ENCODE data around the gene DNAH12. TPM values are rescaled to one million over a fixed set of nuclear protein-coding genes. Genes with fewer than 3 reads are reported as not detected.
"Not testable (repeated sequence)": the region's sequence is repeated elsewhere in the genome, so short reads cannot be mapped to it uniquely, and the experiment has no call there.

The DNAH12 gene
- total RNA-seq, 5 donors from 2014 or later (not counting 1 experiment from before 2014, with no cell fraction given) = 0.12 to 0.39 (median 0.25) TPM

DNA sequence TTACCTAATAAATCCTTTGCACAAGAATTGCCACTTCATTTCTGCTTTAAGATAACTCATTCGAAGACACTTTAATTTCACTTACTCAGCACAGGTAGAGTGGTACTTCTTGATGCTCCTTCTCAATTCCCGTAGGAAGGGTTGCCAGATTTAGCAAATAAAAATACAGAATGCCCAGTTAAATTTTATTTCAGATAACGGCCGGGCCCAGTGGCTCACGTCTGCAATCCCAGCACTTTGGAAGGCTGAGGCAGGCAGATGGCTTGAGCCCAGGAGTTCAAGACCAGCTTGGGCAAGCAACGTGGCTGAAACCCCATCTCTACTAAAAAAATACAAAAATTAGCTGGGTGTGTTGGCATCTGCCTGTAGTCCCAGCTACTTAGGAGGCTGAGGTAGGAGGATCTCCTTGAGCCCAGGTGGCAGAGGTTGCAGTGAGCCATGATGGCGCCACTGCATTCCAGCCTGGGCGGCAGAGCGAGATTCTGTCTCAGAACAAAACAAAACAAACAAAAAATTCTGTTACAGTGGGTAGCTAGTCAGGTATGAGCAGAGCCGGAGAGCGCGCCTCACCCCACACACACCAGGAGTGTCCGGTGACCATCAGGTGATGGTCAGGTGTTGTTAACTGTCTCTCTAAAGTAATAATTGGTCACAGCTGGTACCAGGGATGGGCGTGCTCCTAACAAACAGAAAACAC is 92.8 kb downstream of the DNAH12 start:
- Histone ChIP-seq H3K27ac (ENCODE audit: low read length) (no peak overlapping the region), H3K4me3 (ENCODE audit: control insufficient read depth in 1 of 2, extremely low read depth in 1 of 2, low read length in 1 of 2) (no peak overlapping the region), H3K27me3 (replicated peaks in 1 of 2; ENCODE audit: control insufficient read depth in 2 of 2, extremely low read depth in 1 of 2, insufficient read depth in 2 of 2, low read length in 1 of 2) (peaks cover 0 to 2% of the 10 kb centered on the region in 2 experiments), H3K36me3 (ENCODE audit: control insufficient read depth in 2 of 2, extremely low read depth in 1 of 2, insufficient read depth in 1 of 2, low read length in 1 of 2) (no peaks in the 10 kb centered on the region), H3K9me3 (no peaks in the 10 kb centered on the region), H3K4me1 (ENCODE audit: control insufficient read depth in 1 of 2, extremely low read depth in 1 of 2, insufficient read depth in 2 of 2, low read length in 2 of 2) (no peaks in the 10 kb centered on the region)
- POLR2A ChIA-PET = no interaction called here
- CTCF ChIA-PET = no interaction called here
- Mint-ChIP-seq H3K4me1 (no peaks in the 10 kb centered on the region), H3K9me3 (no peaks in the 10 kb centered on the region), H3K36me3 (no peaks in the 10 kb centered on the region), H3K4me3 (no peak overlapping the region), H3K27ac (no peak overlapping the region), H3K27me3 (peaks cover 2 to 3% of the 10 kb centered on the region in 2 donors)
- DNase-seq = no peak
- no peak for ATAC-seq (replicated peaks in 1 of 4)
- 77% methylated on average over 3 of the region's 14 CpGs for WGBS (ENCODE audit: insufficient coverage)

DNA sequence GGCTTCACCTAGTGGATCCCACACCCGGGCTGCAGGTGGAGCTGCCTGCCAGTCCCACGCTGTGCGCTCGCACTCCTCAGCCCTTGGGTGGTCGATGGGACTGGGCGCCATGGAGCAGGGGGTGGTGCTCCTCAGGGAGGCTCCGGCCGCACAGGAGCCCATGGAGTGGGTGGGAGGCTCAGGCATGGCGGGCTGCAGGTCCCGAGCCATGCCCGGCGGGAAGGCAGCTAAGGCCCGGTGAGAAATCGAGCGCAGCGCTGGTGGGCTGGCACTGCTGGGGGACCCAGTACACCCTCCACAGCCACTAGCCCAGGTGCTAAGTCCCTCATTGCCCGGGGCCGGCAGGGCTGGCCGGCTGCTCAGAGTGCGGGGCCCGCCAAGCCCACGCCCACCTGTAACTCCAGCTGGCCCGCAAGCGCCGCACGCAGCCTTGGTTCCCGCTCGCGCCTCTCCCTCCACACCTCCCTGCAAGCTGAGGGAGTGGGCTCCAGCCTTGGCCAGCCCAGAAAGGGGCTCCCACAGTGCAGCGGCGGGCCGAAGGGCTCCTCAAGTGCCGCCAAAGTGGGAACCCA is 94.8 kb downstream of the DNAH12 start:
- H3K4me1 Mint-ChIP-seq; H3K36me3 Mint-ChIP-seq; POLR2A ChIA-PET; H3K4me3 Mint-ChIP-seq; H3K4me3 ChIP-seq (ENCODE audit: control insufficient read depth in 1 of 2, extremely low read depth in 1 of 2, low read length in 1 of 2); H3K27ac ChIP-seq (ENCODE audit: low read length); H3K9me3 ChIP-seq; H3K27me3 Mint-ChIP-seq; DNase-seq; ATAC-seq (replicated peaks in 1 of 4); H3K27me3 ChIP-seq (replicated peaks in 1 of 2; ENCODE audit: control insufficient read depth in 2 of 2, extremely low read depth in 1 of 2, insufficient read depth in 2 of 2, low read length in 1 of 2); H3K9me3 Mint-ChIP-seq; H3K36me3 ChIP-seq (ENCODE audit: control insufficient read depth in 2 of 2, extremely low read depth in 1 of 2, insufficient read depth in 1 of 2, low read length in 1 of 2); CTCF ChIA-PET; H3K4me1 ChIP-seq (ENCODE audit: control insufficient read depth in 1 of 2, extremely low read depth in 1 of 2, insufficient read depth in 2 of 2, low read length in 2 of 2); H3K27ac Mint-ChIP-seq: not testable (repeated sequence)
- 97% methylated on average over 6 of the region's 33 CpGs for WGBS (ENCODE audit: insufficient coverage)

DNA sequence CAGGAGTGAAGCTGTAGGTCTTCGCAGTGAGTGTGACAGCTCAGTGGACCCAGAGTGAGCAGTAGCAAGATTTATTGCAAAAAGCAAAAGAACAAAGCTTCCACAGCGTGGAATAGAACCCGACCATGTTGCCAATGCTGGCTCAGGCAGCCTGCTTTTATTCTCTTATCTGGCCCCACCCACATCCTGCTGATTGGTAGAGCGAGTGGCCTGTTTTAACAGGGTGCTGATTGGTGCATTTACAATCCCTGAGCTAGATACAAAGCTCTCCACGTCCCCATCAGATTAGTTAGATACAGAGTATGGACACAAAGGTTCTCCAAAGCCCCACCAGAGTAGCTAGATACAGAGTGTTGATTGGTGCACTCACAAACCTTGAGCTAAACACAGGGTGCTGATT is 95.7 kb downstream of the DNAH12 start:
- H3K4me1 ChIP-seq (ENCODE audit: control insufficient read depth in 1 of 2, extremely low read depth in 1 of 2, insufficient read depth in 2 of 2, low read length in 2 of 2); ATAC-seq (replicated peaks in 1 of 4); H3K36me3 Mint-ChIP-seq; H3K9me3 Mint-ChIP-seq; H3K4me3 Mint-ChIP-seq; H3K36me3 ChIP-seq (ENCODE audit: control insufficient read depth in 2 of 2, extremely low read depth in 1 of 2, insufficient read depth in 1 of 2, low read length in 1 of 2); H3K27ac Mint-ChIP-seq; H3K27me3 ChIP-seq (replicated peaks in 1 of 2; ENCODE audit: control insufficient read depth in 2 of 2, extremely low read depth in 1 of 2, insufficient read depth in 2 of 2, low read length in 1 of 2); H3K9me3 ChIP-seq; CTCF ChIA-PET; H3K4me1 Mint-ChIP-seq; H3K27ac ChIP-seq (ENCODE audit: low read length); POLR2A ChIA-PET; H3K27me3 Mint-ChIP-seq; H3K4me3 ChIP-seq (ENCODE audit: control insufficient read depth in 1 of 2, extremely low read depth in 1 of 2, low read length in 1 of 2); DNase-seq: not testable (repeated sequence)
- WGBS (ENCODE audit: insufficient coverage) = no CpG with 5 or more reads among the region's 5 CpGs

DNA sequence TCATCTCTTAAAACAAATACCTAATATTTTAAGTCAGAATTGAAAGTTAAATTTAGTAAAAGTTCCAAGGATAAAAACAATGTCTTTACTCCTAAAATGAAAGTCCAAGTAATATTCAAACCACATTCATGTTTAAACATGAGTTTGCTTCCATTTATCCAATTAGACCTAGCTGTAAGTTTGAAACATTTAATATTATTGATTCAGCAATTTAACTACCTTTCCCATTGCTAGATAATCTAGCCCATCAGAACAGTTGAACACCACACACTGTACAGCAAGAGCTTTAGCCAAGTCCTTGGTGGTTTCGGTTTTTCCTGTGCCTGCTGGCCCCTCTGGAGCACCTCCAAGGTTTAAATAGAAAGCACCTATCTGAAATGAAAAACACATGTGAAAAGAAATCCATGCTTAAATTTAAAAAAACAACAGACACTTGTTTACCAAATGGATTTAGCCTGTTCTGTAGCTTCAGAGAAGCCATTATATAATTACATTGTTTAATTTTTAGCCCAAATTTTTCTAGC is 97.8 kb downstream of the DNAH12 start:
- ChIA-PET CTCF (interaction anchor here in 1 of 2 donors (0.6 kb wide), 1 partner anchor 705 kb away, joined by 7 read pairs; no protein-coding TSS in a partner anchor), POLR2A (interaction anchor here in 1 of 2 donors (0.6 kb wide), 1 partner anchor 11 kb away, joined by 9 read pairs; no protein-coding TSS in a partner anchor)
- Histone ChIP-seq H3K27ac (ENCODE audit: low read length) (no peak overlapping the region), H3K27me3 (replicated peaks in 1 of 2; ENCODE audit: control insufficient read depth in 2 of 2, extremely low read depth in 1 of 2, insufficient read depth in 2 of 2, low read length in 1 of 2) (no peaks in the 10 kb centered on the region), H3K4me3 (ENCODE audit: control insufficient read depth in 1 of 2, extremely low read depth in 1 of 2, low read length in 1 of 2) (no peak overlapping the region), H3K4me1 (ENCODE audit: control insufficient read depth in 1 of 2, extremely low read depth in 1 of 2, insufficient read depth in 2 of 2, low read length in 2 of 2) (no peaks in the 10 kb centered on the region), H3K9me3 (no peaks in the 10 kb centered on the region), H3K36me3 (ENCODE audit: control insufficient read depth in 2 of 2, extremely low read depth in 1 of 2, insufficient read depth in 1 of 2, low read length in 1 of 2) (no peaks in the 10 kb centered on the region)
- H3K4me1 Mint-ChIP-seq = peaks cover 0 to 1% (median 0%) of the 10 kb centered on the region in 3 donors
- no peak for ATAC-seq (replicated peaks in 1 of 4)
- peaks cover 0 to 2% of the 10 kb centered on the region in 2 donors for H3K27me3 Mint-ChIP-seq
- no peak overlapping the region for H3K27ac Mint-ChIP-seq
- H3K36me3 Mint-ChIP-seq = no peaks in the 10 kb centered on the region
- no CpG with 5 or more reads among the region's 1 CpG for WGBS (ENCODE audit: insufficient coverage)
- no peak for DNase-seq
- no peaks in the 10 kb centered on the region for H3K9me3 Mint-ChIP-seq
- no peak overlapping the region for H3K4me3 Mint-ChIP-seq

DNA sequence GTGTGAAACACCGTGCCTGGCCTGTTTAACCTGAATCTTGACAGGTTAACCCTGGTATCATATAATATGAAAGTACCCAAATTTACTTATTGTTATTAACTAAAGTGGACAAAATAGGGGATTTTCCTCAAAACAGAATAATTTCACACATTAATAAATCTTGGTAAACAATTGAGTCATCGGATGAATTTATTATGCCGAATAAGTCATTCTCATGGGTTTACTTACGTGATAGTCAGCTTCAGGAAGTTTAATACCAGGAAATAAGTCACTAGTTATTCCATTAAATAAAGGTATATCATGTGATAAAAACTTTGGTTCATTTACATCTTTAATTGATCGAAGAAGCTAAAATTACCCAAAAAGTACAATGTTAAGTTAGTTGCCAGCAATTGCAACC is 99.7 kb downstream of the DNAH12 start:
- Histone ChIP-seq H3K9me3 (no peaks in the 10 kb centered on the region), H3K4me3 (ENCODE audit: control insufficient read depth in 1 of 2, extremely low read depth in 1 of 2, low read length in 1 of 2) (no peak overlapping the region), H3K27ac (ENCODE audit: low read length) (no peak overlapping the region), H3K36me3 (ENCODE audit: control insufficient read depth in 2 of 2, extremely low read depth in 1 of 2, insufficient read depth in 1 of 2, low read length in 1 of 2) (no peaks in the 10 kb centered on the region), H3K4me1 (ENCODE audit: control insufficient read depth in 1 of 2, extremely low read depth in 1 of 2, insufficient read depth in 2 of 2, low read length in 2 of 2) (no peaks in the 10 kb centered on the region), H3K27me3 (replicated peaks in 1 of 2; ENCODE audit: control insufficient read depth in 2 of 2, extremely low read depth in 1 of 2, insufficient read depth in 2 of 2, low read length in 1 of 2) (peaks cover 0 to 3% of the 10 kb centered on the region in 2 experiments)
- ATAC-seq (replicated peaks in 1 of 4) (no peak), DNase-seq (no peak)
- H3K4me1 Mint-ChIP-seq = peaks cover 0 to 1% (median 0%) of the 10 kb centered on the region in 3 donors
- H3K4me3 Mint-ChIP-seq = no peak overlapping the region
- no peak overlapping the region for H3K27ac Mint-ChIP-seq
- no peaks in the 10 kb centered on the region for H3K36me3 Mint-ChIP-seq
- H3K27me3 Mint-ChIP-seq = peaks cover 8 to 10% of the 10 kb centered on the region in 2 donors
- no CpG with 5 or more reads among the region's 5 CpGs for whole genome bisulfite sequencing (ENCODE audit: insufficient coverage)
- ChIA-PET CTCF (no interaction called here), POLR2A (no interaction called here)
- peaks cover 0 to 4% (median 4%) of the 10 kb centered on the region in 3 donors for H3K9me3 Mint-ChIP-seq

DNA sequence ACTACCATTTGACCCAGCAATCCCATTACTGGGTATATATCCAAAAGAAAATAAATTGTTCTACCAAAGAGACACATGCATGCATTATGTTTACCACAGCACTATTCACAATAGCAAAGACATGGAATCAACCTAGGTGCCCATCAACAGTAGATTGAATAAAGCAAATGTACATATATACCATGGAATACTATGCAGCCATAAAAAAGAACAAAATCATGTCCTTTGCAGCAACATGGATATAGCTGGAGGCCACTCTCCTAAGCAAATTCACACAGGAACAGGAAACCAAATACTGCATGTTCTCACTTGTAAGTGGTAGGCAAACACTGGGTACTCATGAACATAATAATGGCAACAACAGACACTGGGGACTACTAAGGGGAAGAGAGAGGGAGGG is 104.0 kb downstream of the DNAH12 start:
- H3K27me3 ChIP-seq (replicated peaks in 1 of 2; ENCODE audit: control insufficient read depth in 2 of 2, extremely low read depth in 1 of 2, insufficient read depth in 2 of 2, low read length in 1 of 2); H3K4me3 ChIP-seq (ENCODE audit: control insufficient read depth in 1 of 2, extremely low read depth in 1 of 2, low read length in 1 of 2); H3K4me1 Mint-ChIP-seq; H3K4me1 ChIP-seq (ENCODE audit: control insufficient read depth in 1 of 2, extremely low read depth in 1 of 2, insufficient read depth in 2 of 2, low read length in 2 of 2); CTCF ChIA-PET; DNase-seq; H3K36me3 ChIP-seq (ENCODE audit: control insufficient read depth in 2 of 2, extremely low read depth in 1 of 2, insufficient read depth in 1 of 2, low read length in 1 of 2); H3K9me3 Mint-ChIP-seq; H3K27ac ChIP-seq (ENCODE audit: low read length); H3K36me3 Mint-ChIP-seq; H3K27ac Mint-ChIP-seq; H3K9me3 ChIP-seq; ATAC-seq (replicated peaks in 1 of 4); H3K4me3 Mint-ChIP-seq; POLR2A ChIA-PET: not testable (repeated sequence)
- peaks cover 16 to 17% of the 10 kb centered on the region in 2 donors for H3K27me3 Mint-ChIP-seq
